Stimulated activated CD8-positive, alpha-beta memory T cell treated with anti-CD3 and anti-CD28 coated beads, Interleukin-15, amount 100 ng/mL, for 48 hours (primary cell): ENCODE data around the gene PKP4.

Source experiments
- DNase-seq, 2 donors: peaks; one replicate each; pipeline ENCODE4 v3.0.0-alpha.2; 2020; ENCODE audit warnings: low read depth in 2 of 2

The PKP4 gene

GRCh38 chr2:158716121-158716791, 259.5 kb downstream of the PKP4 start:
- DNase-seq, result no peak

- no peak for DNase-seq
These were observed 260.2 kb downstream of the PKP4 start for GRCh38 chr2:158716921-158717320.

GRCh38 chr2:158717366-158718195, 260.8 kb downstream of the PKP4 start:
- DNase-seq, result no peak

GRCh38 chr2:158718196-158718585, 261.4 kb downstream of the PKP4 start:
- no peak for DNase-seq

- no peak for DNase-seq
These were observed 262.1 kb downstream of the PKP4 start for GRCh38 chr2:158718851-158719250.

- no peak for DNase-seq
These were observed 262.7 kb downstream of the PKP4 start for GRCh38 chr2:158719403-158719802.

GRCh38 chr2:158722266-158723105, 265.7 kb downstream of the PKP4 start:
- no peak for DNase-seq

GRCh38 chr2:158723181-158723838, 266.6 kb downstream of the PKP4 start:
- no peak for DNase-seq

GRCh38 chr2:158723921-158724802, 267.4 kb downstream of the PKP4 start:
- no peak for DNase-seq

- no peak for DNase-seq
These were observed 268.1 kb downstream of the PKP4 start for GRCh38 chr2:158724803-158725381.

GRCh38 chr2:158725441-158725891, 268.7 kb downstream of the PKP4 start:
- DNase-seq, result no peak

GRCh38 chr2:158726911-158727592, 270.3 kb downstream of the PKP4 start:
- no peak for DNase-seq

- no peak for DNase-seq
These were observed 271.7 kb downstream of the PKP4 start for GRCh38 chr2:158728422-158728821.

GRCh38 chr2:158729451-158729850, 272.7 kb downstream of the PKP4 start:
- no peak for DNase-seq

GRCh38 chr2:158729873-158730620, 273.3 kb downstream of the PKP4 start:
- no peak for DNase-seq

- DNase-seq, result no peak
These were observed 273.9 kb downstream of the PKP4 start for GRCh38 chr2:158730621-158731140.

- no peak for DNase-seq
These were observed 274.6 kb downstream of the PKP4 start for GRCh38 chr2:158731386-158731785.
